Retinal pigment epithelial cell (primary cell): Measurements from ENCODE around the gene HSBP1L1.

Experiments
- DNase-seq: peaks from one replicate; pipeline ENCODE4 v3.0.0-alpha.2; 2010; ENCODE audit warnings: low read depth
- H3K4me3 ChIP-seq: 2 replicates; pipeline ENCODE4 v1.5.1; 2011; ENCODE audit warnings: mild to moderate bottlenecking, low read length, control low read depth, moderate library complexity
- TF ChIP-seq, protein P1 (sequence below): conservative IDR thresholded peaks from 2 replicates; pipeline ENCODE4 v1.5.1; 2011; ENCODE audit warnings: low read depth, low read length, control low read depth, inconsistent platforms

The HSBP1L1 gene

DNA sequence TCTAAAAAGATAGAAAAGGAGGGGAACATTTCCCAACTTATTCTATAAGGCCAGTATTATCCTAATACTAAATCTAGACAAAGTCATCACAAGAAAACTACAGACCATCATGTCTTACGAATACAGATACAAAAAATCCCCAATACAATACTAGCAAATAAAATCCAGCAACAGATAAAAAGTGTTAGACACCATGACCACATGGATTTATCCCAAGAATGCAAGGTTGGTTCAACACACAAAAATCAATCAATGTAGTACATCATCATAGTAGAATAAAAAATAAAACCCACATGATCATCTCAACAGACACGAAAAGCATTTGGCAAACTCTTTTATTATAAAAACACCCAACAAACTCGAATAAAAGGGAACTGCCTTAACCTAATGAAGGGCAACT lies 31.5 kb upstream of the HSBP1L1 start:
- TF ChIP-seq, protein P1, sequence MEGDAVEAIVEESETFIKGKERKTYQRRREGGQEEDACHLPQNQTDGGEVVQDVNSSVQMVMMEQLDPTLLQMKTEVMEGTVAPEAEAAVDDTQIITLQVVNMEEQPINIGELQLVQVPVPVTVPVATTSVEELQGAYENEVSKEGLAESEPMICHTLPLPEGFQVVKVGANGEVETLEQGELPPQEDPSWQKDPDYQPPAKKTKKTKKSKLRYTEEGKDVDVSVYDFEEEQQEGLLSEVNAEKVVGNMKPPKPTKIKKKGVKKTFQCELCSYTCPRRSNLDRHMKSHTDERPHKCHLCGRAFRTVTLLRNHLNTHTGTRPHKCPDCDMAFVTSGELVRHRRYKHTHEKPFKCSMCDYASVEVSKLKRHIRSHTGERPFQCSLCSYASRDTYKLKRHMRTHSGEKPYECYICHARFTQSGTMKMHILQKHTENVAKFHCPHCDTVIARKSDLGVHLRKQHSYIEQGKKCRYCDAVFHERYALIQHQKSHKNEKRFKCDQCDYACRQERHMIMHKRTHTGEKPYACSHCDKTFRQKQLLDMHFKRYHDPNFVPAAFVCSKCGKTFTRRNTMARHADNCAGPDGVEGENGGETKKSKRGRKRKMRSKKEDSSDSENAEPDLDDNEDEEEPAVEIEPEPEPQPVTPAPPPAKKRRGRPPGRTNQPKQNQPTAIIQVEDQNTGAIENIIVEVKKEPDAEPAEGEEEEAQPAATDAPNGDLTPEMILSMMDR, result no peak
- DNase-seq, result no peak

DNA sequence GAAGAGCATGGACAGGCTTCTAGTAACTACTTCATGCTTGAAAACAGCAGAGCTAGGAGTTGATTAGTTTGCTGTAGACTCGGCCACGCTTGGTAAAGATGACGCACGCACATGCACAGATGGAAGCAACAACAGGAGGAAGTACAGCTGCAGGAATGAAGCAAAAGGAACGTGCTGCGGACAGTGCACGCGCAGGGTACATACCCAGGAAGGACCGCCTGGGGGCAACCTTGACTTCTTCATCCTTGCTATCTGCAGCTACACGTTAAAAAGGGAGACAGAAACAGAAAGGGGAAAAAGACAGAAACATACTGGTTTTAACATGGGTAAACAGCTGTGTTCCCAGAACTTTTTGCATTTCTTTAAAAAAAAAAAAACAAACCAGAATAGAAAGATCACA lies 30.7 kb upstream of the HSBP1L1 start:
- TF ChIP-seq, protein P1, result no peak
- no peak for DNase-seq
- no peak overlapping the region for H3K4me3 ChIP-seq

More for the DNA sequence above, 31.5 kb upstream of the HSBP1L1 start:
- no peak overlapping the region for H3K4me3 ChIP-seq

DNA sequence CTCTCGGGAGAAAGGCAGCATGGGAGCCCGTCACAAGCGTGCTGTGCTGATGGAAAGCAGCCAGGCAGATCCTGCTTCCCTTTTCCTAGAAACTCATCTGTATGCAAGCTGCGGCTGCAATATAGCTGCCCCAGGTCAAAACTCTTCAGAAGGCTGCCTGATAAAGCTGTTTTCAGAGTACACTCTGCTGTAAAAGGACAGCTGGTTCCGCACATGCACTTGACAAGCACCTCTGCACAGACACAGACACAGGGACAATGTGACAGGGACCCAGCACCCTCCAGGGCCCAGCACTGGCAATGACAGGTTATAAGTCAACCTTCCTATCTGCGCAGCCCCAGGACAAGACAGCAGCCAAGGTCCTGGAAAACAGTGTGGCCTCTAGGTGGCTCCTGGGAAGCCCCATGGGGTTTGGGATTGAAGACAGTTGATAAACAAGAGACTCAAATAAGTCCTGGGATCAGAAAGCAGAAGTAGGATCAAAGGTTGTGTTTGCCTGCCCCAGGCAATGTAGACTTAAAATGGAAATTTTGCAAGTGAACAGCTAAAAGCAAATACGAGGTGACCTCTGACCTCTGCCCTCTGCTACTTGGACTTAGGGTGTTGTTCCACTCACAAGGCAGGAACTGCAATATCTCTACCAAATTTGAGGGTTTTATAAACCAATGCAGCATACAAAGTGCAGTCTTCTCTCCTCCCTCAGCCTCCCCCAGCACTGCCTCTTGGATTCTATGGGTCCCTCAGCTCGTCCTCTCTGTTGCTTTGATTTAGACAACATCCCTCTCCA lies 29.9 kb upstream of the HSBP1L1 start:
- TF ChIP-seq, protein P1, result no peak

DNA sequence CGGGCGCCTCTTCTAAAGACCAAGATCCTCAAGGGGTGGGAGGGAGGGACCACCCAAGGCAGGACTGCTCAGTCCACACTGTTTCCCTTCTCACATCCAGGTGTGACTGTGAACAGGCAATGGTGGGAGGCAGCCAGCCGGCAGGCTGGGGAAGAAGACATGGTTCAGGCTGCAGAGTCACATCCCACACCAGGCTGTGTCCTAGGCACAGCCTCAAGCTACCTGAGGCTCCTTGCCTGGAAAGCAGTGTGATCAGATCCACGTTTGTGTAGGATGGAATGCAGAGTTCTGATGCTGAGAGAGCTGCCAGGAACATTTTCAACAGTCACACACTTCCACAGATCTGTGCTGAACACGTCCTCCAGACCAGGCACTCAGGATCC lies 29.4 kb upstream of the HSBP1L1 start:
- TF ChIP-seq, protein P1, result no peak
- no peak for DNase-seq
- H3K4me3 ChIP-seq, result no peak overlapping the region

More for the DNA sequence above, 29.9 kb upstream of the HSBP1L1 start:
- DNase-seq, result no peak
- H3K4me3 ChIP-seq, result no peak overlapping the region

DNA sequence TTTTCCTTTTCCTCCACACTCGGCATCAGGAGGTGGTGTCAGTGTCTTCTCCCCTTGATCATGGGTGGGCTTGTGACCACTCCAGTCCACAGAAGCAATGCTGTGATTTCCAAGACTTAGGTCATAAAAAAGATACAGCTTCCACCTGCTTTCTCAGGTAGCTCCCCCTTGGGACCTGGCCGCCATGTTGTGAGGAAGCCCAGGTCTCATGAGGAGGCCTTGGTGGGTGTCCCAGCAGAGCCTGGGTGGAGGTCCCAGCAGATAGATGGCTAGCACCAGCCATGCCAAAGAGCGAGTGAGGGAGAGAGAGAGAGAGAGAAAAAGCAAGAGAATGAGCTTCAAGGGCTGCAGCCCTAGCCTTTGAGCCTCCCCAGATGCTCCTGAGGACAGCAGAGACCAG lies 28.9 kb upstream of the HSBP1L1 start:
- no peak for DNase-seq
- TF ChIP-seq, protein P1, result no peak
- H3K4me3 ChIP-seq, result no peak overlapping the region

DNA sequence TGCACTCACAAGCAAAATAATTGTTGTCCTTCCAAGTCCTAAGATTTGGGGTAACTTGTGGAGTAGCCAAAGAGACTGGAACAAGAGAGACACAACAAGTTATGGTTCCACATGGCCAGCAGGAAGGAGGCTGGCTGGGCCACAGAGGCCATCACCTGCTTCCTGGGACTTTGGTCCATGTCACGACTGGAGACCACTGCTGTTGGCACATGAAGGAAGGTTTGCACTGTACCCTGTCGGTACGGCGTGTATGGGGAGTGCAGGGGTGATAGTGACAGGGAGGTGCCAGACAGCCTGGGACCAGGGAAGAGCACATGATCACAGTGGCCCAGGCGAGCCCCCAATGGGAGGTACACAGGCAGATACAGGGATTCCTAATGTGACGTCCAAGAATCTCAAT lies 28.5 kb upstream of the HSBP1L1 start:
- TF ChIP-seq, protein P1, result no peak
- H3K4me3 ChIP-seq, result no peak overlapping the region
- DNase-seq, result no peak

DNA sequence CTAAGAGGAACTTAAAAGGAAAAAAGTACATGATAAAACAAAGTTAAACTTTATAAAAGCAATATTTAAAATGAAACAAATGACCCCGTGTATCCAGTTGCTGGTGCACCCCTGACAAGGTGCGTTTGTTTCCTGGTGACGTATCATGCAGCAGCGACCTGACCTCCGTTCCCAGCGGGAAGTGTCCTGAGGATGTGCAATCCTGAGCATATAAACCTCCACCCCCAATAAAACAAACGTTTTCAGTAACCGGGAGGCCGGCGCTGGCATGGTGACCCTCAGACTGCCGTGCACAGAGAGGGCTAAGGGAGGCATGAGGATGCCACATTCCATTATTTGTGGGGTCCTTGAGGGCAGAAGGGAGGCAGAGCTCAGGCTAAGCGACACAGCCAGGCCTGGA lies 27.8 kb upstream of the HSBP1L1 start:
- no peak for DNase-seq
- TF ChIP-seq, protein P1, result no peak
- no peak overlapping the region for H3K4me3 ChIP-seq
